Common myeloid progenitor, CD34-positive (primary cell): ENCODE data around the gene KLHL12.
"Not testable (repeated sequence)": the region's sequence is repeated elsewhere in the genome, so short reads cannot be mapped to it uniquely, and the experiment has no call there.

Experiments used
- CTCF ChIA-PET: fragments of 350-600 bp; sonication (Branson Sonifier 250); formaldehyde crosslinking; loops from one replicate; lab custom pipeline; 2021; ENCODE audit warnings: antibody characterized with exemption; lab: Charles Lee
- POLR2A ChIA-PET: fragments of 350-600 bp; sonication (Branson Sonifier 250); formaldehyde crosslinking; loops from one replicate; lab custom pipeline; 2021; ENCODE audit warnings: antibody characterized with exemption; lab: Charles Lee
- DNase-seq, 3 donors: peaks; one replicate each; pipeline versions ENCODE4 v3.0.0 to v3.0.0-alpha.2; 2013
- H3K27ac ChIP-seq, 2 experiments: 1 replicate in 1 of 2; 2 replicates in 1 of 2; pipeline ENCODE4 v1.7.0; 2013; ENCODE audit warnings: inconsistent platforms in 2 of 2, low read length in 2 of 2, mild to moderate bottlenecking in 2 of 2, low read depth in 1 of 2, moderate library complexity in 1 of 2; ENCODE audit not compliant: severe bottlenecking in 2 of 2, insufficient read depth in 1 of 2, poor library complexity in 1 of 2
- H3K27me3 ChIP-seq, 5 experiments: replicated peaks in 2 of 5; 1 replicate in 3 of 5; 2 replicates in 2 of 5; pipeline versions ENCODE4 v1.6.1 to v1.7.0; 2013; ENCODE audit warnings: low read length in 4 of 5, mild to moderate bottlenecking in 2 of 5, moderate library complexity in 2 of 5, inconsistent platforms in 1 of 5; ENCODE audit not compliant: insufficient read depth in 5 of 5, control insufficient read depth in 4 of 5
- H3K36me3 ChIP-seq, 4 experiments: 1 replicate in 2 of 4; 2 replicates in 2 of 4; pipeline versions ENCODE4 v1.6.1 to v1.7.0; 2013; ENCODE audit warnings: low read length in 3 of 4, control low read depth in 1 of 4, mild to moderate bottlenecking in 1 of 4; ENCODE audit not compliant: control insufficient read depth in 4 of 4, insufficient read depth in 4 of 4
- H3K4me1 ChIP-seq, 4 experiments: 1 replicate in 3 of 4; 2 replicates in 1 of 4; pipeline versions ENCODE4 v1.6.1 to v1.7.1; 2013; ENCODE audit warnings: low read length in 3 of 4, mild to moderate bottlenecking in 3 of 4, control low read depth in 1 of 4, inconsistent platforms in 1 of 4, moderate library complexity in 1 of 4; ENCODE audit not compliant: control insufficient read depth in 4 of 4, insufficient read depth in 4 of 4; ENCODE audit errors: control extremely low read depth in 1 of 4
- H3K4me3 ChIP-seq, 7 experiments: 1 replicate in 4 of 7; 2 replicates in 3 of 7; pipeline versions ENCODE4 v1.5.1 to v1.7.0; 2013; ENCODE audit warnings: mild to moderate bottlenecking in 7 of 7, low read length in 6 of 7, moderate library complexity in 6 of 7, inconsistent platforms in 2 of 7, low read depth in 2 of 7, control low read depth in 1 of 7; ENCODE audit not compliant: insufficient read depth in 4 of 7, control insufficient read depth in 1 of 7; ENCODE audit errors: extremely low read depth in 1 of 7
- H3K9me3 ChIP-seq, 5 experiments: 1 replicate in 4 of 5; 2 replicates in 1 of 5; pipeline versions ENCODE4 v1.6.1 to v1.7.1; 2013; ENCODE audit warnings: low read length in 4 of 5, mild to moderate bottlenecking in 2 of 5, inconsistent platforms in 1 of 5, low read depth in 1 of 5, moderate library complexity in 1 of 5; ENCODE audit not compliant: control insufficient read depth in 4 of 5, insufficient read depth in 2 of 5; ENCODE audit errors: control extremely low read depth in 1 of 5
- WGBS: methylation state at CpG from one replicate; pipeline ENCODE4 v1.1.5; 2013; ENCODE audit not compliant: insufficient coverage; 5-methylcytosine and 5-hydroxymethylcytosine counted together

Gene KLHL12

GRCh38 chr1:202915146-202915545, 11.9 kb downstream of the KLHL12 start:
- ChIA-PET POLR2A (no interaction called here), CTCF (interaction anchor here (1.5 kb wide), 1 partner anchor 11 kb away, joined by 4 read pairs; no protein-coding TSS in a partner anchor)
- H3K27me3 ChIP-seq = no peaks in the 10 kb centered on the region
- no peaks in the 10 kb centered on the region for H3K4me1 ChIP-seq
- no peak overlapping the region for H3K4me3 ChIP-seq
- no peak overlapping the region for H3K27ac ChIP-seq
- H3K36me3 ChIP-seq = peaks cover 16 to 86% (median 50%) of the 10 kb centered on the region in 4 experiments
- no peak for DNase-seq
- no peaks in the 10 kb centered on the region for H3K9me3 ChIP-seq

- CTCF ChIA-PET = interaction anchor here (1.2 kb wide), 1 partner anchor 41 kb away, joined by 3 read pairs; no protein-coding TSS in a partner anchor
- 82% methylated on average over 4 of the region's 4 CpGs for WGBS
These were observed 14.6 kb downstream of the KLHL12 start for GRCh38 chr1:202912476-202912875.

GRCh38 chr1:202909494-202909893, 17.5 kb downstream of the KLHL12 start:
- H3K9me3 ChIP-seq = no peaks in the 10 kb centered on the region
- no peak overlapping the region for H3K4me3 ChIP-seq
- ChIA-PET POLR2A (no interaction called here), CTCF (interaction anchor here (1.5 kb wide), 1 partner anchor 16 kb away, joined by 3 read pairs; no protein-coding TSS in a partner anchor)
- no peak for DNase-seq
- WGBS = no CpG with 5 or more reads among the region's 1 CpG
- H3K4me1 ChIP-seq = no peaks in the 10 kb centered on the region
- H3K27me3 ChIP-seq = no peaks in the 10 kb centered on the region
- no peak overlapping the region for H3K27ac ChIP-seq
- H3K36me3 ChIP-seq = peaks cover 30 to 68% (median 50%) of the 10 kb centered on the region in 4 experiments

More at GRCh38 chr1:202912476-202912875, 14.6 kb downstream of the KLHL12 start:
- peaks cover 24 to 85% (median 60%) of the 10 kb centered on the region in 4 experiments for H3K36me3 ChIP-seq
- not testable (repeated sequence) for DNase-seq, H3K27ac ChIP-seq, H3K9me3 ChIP-seq, H3K4me1 ChIP-seq, H3K27me3 ChIP-seq, H3K4me3 ChIP-seq
- POLR2A ChIA-PET = interaction anchor here (0.6 kb wide), 1 partner anchor 153 kb away, joined by 5 read pairs; no protein-coding TSS in a partner anchor

- WGBS = 95% methylated on average over 2 of the region's 6 CpGs
- CTCF ChIA-PET = interaction anchor here (1.5 kb wide), 1 partner anchor 17 kb away, joined by 3 read pairs; no protein-coding TSS in a partner anchor
- peaks cover 29 to 68% (median 47%) of the 10 kb centered on the region in 4 experiments for H3K36me3 ChIP-seq
These were observed 18.0 kb downstream of the KLHL12 start for GRCh38 chr1:202908998-202909397.

GRCh38 chr1:202905331-202905730, 21.7 kb downstream of the KLHL12 start:
- CTCF ChIA-PET = interaction anchor here (1.5 kb wide), 1 partner anchor 10 kb away, joined by 4 read pairs; no protein-coding TSS in a partner anchor
- H3K4me3 ChIP-seq = no peak overlapping the region
- peaks cover 19 to 58% (median 37%) of the 10 kb centered on the region in 4 experiments for H3K36me3 ChIP-seq

More at GRCh38 chr1:202908998-202909397, 18.0 kb downstream of the KLHL12 start:
- H3K27me3 ChIP-seq = no peaks in the 10 kb centered on the region
- H3K4me3 ChIP-seq = no peak overlapping the region
- no peak overlapping the region for H3K27ac ChIP-seq
- no peak for DNase-seq
- POLR2A ChIA-PET = no interaction called here
- H3K9me3 ChIP-seq = no peaks in the 10 kb centered on the region
- no peaks in the 10 kb centered on the region for H3K4me1 ChIP-seq

GRCh38 chr1:202903808-202904207, 23.2 kb downstream of the KLHL12 start:
- H3K9me3 ChIP-seq, H3K4me1 ChIP-seq, H3K4me3 ChIP-seq, H3K27me3 ChIP-seq, POLR2A ChIA-PET, DNase-seq, H3K27ac ChIP-seq: not testable (repeated sequence)
- CTCF ChIA-PET = interaction anchor here (1.5 kb wide), 1 partner anchor 12 kb away, joined by 4 read pairs; no protein-coding TSS in a partner anchor
- 84% methylated on average over 2 of the region's 5 CpGs for WGBS
- peaks cover 15 to 57% (median 30%) of the 10 kb centered on the region in 4 experiments for H3K36me3 ChIP-seq

More at GRCh38 chr1:202905331-202905730, 21.7 kb downstream of the KLHL12 start:
- Histone ChIP-seq H3K9me3 (no peaks in the 10 kb centered on the region), H3K27ac (no peak overlapping the region), H3K4me1 (no peaks in the 10 kb centered on the region), H3K27me3 (no peaks in the 10 kb centered on the region)
- WGBS = 71% methylated on average over 4 of the region's 4 CpGs
- peak in 1 of 3 donors; percentile 9 for DNase-seq
- POLR2A ChIA-PET = no interaction called here

GRCh38 chr1:202901555-202901954, 25.5 kb downstream of the KLHL12 start:
- ChIA-PET CTCF (no interaction called here), POLR2A (no interaction called here)
- no peaks in the 10 kb centered on the region for H3K9me3 ChIP-seq
- H3K4me1 ChIP-seq = no peaks in the 10 kb centered on the region
- peaks cover 15 to 58% (median 28%) of the 10 kb centered on the region in 4 experiments for H3K36me3 ChIP-seq
- H3K4me3 ChIP-seq = no peak overlapping the region
- H3K27me3 ChIP-seq = no peaks in the 10 kb centered on the region
- H3K27ac ChIP-seq = no peak overlapping the region
- DNase-seq = no peak
- WGBS = 100% methylated on average over 2 of the region's 4 CpGs
